GM19372 (cell line): Measurements from ENCODE around the gene PCSK6.

Experiments
- ATAC-seq: cut with Tn5 transposase; IDR thresholded peaks from one replicate; pipeline ENCODE4 v1.9.1; 2021; ENCODE audit warnings: mild to moderate bottlenecking, low read depth, moderate library complexity; ENCODE audit not compliant: unreplicated experiment

The PCSK6 gene

DNA sequence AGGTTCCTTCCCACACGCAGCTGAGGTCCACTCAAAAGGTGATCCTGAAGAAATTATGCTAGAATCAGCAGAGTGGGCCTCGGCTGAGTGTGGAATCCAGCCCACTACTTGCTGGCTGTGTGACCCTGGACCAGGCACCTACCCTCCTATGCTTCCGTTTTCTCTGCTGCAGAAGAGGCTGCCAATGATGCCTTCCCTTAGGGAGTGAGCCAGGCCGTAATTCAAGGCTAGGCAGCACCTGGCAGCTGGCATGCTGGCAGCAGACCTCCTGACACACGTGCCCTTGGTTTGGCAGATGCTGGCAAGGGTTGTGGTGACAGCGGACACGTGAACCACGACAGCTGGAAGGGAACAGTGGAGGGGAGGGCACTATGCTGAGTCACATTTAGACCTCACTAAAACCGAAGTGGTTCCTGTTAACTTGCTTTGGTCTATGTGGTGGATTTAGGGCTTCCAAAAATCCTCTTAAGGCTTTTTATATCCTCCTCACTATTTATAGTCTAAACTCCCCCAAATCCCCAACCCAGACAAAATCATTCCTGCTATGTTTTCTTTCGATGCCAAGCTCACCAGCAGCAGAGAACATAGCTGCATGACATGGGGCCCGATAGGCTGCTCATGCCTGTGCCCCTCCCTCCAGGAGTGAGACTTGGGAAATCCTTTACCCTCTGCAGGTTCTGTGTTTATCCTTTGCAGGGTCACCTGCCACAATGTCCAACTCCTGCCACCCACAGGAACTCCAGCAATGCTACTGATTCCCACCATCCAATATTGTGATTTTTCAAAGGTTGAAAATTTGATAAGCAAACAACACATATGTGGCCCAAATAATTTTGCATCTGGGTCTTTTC, 10.6 kb upstream of the PCSK6 start:
- ATAC-seq: no peak

DNA sequence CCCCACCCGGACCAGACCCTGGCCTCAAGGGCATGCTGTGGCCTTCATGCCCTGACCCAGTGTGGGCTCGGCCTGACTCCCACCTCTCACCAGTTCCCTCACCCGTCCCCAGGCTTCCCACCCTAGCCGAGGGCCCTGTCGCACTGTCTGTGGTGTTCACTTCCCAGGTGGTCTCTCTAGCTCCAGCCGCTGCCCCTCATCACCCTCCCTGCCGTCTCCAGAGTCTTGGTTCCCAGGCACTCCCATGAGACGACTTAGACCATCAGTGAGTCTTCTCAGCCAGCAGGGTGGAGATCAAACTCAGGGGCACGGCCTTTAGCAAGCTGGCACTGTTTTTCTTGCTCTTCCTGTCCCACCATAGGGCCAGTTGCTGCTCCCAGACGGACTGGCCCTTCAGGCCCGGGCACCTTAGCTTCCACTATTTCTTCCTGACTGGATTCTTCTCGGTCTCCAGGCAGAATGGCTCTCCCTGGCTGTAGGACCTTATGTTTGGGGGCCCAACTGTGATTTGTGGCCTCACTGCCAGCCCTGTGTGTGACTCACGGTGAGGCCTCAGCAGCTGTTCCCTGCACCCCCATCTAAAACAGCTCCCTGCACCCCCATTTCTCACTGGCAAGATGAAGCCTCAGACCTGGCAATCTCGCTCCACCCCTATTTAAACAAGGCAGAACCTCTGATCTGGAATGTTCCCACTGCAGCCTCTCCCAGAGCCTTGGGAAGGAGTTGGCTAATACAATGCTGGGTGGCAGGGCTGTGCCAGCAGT, 9.4 kb upstream of the PCSK6 start:
- ATAC-seq: no peak

DNA sequence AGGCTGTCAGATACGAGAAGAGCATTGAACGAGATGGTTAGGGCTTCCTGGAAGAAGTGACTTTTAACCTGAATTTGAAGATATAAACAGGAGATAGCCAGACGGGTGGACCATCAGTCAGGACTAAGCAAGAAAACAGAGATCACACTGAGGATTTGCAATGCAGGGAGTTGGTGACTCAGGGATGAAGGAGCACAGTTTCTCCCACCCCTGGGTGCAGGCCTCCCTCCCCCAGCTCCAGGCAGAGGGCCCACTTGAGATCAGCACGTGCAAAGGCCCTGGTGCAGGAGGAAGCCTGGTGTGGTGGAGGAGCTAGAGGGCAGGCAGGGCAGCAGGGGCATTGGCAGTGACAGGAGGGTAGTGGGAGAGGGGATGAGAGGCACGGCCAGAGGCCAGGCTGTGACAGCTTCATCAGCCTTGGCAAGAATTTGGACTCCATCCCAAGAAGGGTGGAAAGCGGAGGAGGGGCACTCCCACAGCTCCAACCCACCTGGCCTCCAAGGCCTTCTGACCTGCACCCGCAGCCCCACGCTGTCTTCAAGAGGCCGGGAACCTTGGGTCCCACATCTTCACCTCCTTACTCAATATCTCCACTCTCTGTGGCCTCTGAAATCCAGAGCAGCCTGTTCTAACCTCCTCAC, 8.7 kb upstream of the PCSK6 start:
- no peak for ATAC-seq

DNA sequence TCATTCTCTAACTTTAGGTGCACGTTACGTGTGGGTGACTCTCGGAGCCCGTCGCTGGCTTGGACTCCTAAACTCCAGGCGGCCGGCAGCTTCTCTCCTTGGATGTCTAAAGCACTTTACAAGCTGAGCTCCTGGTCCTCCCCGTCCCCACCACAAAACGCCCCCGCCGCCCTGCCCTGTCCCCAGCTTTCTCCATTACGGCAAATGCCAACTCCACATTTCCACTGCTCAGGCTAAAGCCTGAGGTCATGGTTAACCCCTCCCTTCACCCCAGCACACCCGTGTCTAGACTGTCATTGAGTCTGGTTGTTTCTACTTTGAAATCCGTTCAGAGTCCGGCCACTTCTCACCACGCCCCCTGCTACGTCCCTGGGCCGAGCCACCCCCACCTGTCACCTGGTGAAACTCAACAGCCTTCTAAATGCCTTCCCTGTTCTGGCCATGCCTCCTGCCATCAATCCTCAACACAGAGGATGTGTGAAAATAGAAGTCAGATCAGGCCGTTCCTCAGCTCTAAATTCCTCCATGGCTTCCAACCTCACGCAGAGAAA, 8.1 kb upstream of the PCSK6 start:
- no peak for ATAC-seq

DNA sequence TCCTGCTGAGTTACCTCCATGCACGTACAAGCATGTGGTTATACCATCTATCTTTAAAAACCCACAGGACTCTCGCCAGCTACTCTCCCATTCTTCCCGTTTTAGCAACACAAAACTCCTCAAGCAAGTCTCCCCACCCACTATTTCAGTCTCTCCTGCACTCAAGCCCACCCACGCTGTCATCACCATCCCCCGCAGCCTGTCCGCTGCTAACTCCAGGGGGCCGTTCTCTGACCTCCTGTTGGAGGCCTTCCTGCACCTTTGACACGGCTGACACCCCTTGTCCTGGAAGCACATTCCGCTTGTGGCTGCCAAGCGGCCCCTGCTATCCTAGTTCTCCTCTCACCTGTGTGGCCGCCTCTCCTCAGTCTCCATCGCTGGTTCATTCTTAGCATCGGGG, 7.5 kb upstream of the PCSK6 start:
- ATAC-seq: no peak

DNA sequence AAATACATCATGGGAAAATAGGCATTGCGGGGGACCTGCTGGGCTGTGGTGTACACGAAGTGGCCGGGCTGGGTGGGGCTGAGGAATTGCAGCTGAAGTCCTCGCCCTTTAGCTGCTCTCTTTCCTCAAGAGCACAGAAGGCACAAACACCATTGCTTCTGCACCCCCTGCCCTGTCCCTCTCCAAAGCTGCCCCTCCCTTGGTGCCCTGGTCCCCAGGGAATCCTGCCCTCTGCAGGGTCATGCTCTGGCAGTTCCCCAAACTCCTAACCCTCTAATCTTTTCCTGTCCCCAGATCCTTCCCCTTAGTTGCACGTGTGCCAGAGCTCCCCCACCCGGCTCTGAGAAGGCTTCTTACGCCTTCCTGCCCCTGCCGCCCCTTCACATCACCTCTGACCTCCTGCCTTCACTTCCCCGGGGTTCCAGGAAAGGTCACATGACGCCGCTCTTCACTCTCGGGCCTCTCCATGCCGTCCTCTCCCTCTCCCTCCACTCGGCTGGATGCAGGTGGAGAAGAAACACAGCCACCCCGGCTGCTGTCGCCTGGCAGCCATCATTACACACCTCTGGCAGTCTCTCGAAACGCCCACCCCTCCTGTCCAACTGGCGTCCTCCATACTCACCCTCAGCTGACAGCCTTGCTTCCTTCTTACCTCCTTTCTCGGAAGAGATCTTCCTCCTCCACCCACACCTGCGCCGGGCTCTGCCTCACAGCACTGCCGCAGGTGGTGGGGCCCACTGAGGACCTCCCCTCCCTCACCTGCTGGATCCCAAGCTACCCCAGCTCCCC, 6.9 kb upstream of the PCSK6 start:
- no peak for ATAC-seq

DNA sequence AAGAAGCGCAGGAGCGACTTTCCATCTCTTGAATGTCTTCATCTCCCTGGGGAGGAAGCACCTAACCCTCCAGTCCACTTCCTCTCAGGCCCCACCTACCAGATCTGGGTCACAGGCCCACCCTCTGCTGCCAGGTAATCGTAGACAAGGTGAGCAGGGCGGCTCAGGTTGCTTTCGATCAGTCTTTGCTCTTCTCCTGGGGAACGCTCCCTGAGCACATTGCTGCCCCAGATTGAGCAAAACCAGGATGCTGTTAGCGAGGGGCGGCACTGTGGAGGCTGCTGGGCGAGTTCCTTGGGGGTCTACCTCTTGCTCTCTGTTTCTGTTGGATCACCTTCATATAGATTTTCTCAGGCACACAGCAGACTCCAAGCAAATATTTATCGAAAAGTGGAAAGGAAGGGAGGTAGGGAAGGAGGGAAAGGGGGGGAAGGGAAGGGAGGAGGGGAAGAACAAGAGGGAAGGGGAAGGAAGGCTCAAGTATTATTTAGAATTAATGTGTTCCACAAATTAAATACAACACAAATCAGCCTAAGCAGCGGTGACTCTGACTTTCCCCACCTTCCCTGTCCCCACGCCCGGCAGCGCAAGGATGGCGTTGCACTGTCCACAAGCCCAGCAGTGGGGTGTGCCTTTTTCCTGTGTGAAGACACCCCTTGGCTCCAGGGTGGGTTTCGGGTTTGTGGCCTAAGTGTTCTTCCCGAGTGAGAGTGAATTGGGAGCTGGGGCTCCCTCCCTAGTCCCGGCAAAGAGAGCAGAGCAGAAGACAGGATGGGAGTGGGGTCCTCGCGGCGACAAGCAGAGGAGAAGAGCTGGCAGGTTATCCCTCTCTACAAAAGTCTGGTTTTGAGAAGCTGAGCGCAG, 6.1 kb upstream of the PCSK6 start:
- ATAC-seq: no peak

DNA sequence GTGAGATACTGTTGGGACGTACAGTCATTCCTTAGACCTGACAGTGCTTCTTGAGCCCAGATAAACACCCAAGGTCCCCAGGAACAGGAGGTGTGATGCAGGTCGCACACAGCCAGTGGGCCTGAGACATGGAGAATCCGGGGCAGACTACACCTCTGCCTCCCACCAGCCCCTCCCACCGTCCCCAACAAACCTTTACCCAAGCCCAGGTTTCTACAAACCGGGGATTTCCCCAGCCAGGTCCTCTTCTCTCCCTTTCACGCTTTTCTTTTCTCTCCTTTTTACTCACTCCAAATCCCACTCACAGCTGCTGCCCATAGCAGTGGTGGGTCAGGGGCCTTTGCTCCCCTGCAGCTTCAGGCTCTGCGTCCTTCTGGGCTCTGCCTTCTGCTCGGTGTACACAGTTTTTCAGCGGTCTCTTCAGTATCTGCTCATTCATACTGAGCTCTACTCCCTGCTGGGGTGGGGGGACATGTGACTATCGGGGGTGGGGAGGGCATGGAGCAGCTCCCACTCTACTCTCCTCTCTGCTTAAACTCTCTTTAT, 4.8 kb upstream of the PCSK6 start:
- ATAC-seq: no peak

DNA sequence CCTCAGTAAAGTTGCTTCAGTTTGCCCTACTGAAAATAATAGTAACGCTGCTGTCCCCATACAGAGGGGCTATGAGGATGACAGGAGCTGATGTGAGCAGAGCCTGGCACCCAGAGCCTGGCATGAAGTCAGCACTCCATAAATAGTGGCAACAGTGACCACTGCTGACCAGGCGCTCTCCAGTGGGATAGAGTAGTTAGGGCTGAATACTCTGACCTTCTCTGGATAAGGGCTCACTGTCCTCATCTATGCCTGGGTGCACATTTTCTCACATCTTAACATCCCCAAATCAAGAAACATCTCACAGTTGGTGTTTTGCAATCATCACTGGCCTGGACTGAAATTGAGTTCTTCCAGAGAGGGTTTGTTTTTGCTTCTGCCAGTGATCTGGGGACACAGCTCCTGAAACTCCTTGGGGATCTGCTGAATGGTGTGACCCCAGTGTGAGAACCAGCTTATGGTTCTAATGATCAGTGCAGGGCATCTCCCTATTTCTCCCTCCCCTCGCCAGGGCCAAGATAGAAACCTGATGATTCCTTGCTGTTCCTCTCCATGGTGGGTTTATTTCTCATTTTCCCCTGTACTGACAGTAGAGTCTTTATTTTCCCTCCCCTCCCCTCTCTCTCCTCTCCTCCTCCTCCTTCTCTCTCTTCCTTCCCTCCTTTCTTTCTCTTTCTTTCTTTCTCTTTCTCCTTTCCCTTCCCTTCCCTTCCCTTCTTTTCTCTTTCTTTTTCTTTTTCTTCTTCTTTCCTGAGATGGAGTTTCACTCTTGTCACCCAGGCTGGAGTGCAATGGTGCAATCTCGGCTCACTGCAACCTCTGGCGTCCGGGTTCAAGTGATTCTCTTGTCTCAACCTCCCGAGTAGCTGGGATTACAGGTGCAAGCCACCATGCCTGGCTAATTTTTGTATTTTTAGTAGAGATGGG, 3.5 kb upstream of the PCSK6 start:
- ATAC-seq: no peak

DNA sequence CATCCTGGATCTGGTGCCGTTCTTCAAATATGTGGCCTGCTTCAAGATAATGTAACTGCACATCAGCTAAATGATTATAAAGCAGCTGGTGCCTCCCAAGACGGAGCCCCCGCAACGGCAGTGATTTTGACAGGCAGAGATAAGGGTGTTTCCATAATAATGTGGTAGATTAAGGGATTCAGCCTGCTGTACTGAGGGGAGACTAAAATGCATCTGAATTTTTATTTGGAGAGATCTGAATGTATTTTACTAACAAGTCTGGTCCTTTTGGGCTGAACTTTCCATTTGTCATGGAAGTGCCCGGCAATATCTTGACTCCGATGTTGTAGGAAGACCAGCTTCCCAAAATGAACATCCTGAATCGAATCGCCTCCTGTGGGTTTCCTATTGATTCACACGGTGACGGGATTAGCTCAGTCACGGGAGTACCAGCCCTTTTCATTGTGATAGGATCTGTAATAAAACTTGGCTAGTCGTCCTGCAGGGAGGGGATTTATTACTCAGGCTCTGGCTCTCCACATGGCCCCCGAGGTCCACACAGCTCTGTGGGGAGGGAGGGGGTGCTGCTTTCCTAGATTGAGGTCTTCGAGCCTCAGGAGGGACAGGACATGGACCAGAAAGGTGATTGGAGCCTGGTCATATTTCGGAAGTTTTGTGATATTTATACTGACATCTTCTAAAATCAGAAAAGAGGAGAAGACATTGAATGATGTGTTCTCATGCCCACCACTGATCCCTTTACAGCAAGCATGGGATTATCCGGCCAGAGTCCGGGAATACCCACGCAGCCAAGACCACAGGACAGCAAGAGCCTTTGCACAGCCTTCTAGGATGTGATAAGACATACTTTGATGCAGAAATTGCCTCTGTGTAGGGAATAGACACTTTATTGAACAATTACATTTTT, 2.5 kb upstream of the PCSK6 start:
- ATAC-seq: no peak

DNA sequence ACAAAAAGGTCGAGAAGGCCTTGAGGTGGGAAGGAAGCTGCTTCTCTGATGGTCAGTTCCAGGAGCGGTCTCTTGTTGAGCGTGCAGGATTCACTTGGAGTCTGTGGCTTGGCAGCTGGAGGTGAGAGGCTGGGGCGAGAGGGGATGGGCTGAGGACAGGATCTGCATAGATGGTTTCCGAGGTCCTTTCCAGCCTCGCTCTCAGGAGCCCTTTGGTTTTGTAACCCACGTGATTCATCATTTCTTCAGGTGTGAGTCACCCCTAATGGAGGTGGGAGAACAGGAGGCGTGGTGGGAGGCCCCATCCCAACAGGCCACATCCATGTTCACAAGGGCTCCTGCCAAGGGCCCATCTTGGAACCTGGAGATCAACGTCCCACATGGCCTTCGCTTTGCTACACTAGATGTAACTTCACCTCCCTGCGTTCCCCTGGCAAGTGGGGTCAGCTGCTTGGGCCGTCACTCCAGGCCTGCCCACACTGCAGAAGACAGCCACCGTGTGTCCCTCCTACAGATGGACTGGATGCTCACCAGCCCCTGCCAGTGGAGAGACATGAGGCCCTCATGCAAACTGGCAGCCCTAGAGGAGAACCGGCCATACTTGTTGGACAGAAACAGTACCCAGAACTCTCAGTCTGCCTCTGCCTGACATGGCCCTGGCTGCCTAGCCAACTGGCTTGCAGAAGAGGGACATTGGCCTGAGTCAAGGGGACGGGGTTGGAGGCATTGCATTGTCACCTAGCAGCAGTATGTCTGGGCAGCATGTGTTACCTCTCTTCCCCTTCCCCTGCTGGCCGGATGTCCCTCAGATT, 1.6 kb upstream of the PCSK6 start:
- no peak for ATAC-seq

DNA sequence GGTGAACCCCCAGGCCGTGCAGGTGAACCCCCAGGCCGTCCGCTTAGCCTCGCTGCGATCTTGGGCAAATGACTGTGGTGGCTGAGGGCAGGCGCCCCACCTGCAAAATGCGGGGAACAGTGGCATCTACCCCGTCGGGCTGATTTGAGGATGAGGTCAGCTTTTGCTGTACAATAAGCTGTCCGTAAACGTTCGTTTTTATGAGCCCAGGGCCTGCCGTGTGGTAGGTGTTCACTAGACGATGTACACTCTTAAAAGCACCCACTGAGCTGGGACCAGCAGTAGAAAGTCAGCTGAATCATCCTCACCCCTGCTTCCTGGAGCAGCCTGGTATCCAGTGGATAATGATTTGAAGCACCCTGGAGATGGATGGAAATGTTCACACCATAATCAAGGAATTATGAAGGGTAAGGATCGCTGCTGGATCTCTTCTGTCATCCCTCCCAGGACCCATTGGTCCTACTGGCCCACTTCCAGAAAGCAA, 943 bp upstream of the PCSK6 start:
- ATAC-seq: no peak

DNA sequence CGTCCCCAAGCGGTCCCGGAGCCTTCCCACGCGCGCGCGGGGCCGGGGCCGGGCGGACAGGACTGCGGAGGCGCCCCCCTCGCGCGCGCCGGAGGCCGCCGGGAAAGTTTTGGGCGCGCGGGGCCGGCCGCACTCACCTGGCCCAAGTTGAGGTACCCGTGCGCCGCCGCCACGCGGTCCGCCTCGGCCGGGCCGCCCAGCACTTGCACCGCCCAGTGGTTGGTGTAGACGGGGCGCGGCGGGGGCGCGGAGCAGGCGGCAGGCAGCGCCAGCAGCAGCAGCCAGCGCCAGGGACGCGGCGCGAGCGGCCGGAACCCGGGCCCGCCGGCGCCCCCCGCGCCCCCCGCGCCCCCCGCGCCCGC, 289 bp downstream of the PCSK6 start:
- ATAC-seq: peak; percentile 48

DNA sequence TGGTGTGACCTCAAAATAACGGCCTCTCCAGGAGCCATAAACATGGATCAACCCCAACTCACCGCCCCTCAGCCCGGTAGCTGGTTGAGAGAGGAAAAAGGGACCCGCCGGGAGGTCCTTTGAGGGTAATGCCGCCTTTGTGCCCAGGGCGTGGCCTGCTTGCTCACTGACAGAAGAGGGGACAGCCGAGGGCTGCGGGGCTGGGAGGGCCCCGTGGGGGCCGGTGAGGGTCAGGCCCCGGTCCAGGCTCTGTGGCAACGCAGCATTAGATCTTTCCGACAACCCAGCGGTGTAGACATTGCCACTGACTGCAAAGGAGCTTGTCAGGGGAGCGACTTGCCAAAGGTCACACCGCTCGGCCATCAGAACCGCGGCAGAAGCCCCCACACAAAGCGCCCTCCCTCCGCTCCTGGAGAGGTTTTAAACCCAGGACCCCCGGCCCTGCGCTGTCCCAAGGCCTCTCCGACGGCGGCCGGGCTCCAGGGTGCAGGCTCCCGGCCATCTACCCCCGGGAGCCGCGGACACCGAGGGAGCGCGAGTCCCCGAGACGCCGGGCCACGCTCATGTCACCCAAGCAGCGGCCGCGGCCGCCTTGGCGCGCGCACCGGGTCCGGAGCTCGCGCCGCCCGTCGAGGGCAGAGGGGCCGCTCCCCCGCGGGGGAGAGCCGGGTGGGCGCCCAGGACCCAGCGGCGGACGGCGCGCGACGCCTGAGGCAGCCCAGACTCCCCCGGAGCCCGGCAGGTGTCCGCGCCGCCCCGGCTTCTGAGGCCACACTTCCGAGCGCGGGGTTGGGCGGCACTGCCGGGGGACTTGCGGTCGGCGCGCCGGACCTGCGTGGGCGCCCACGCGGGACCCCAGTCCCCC, 975 bp downstream of the PCSK6 start:
- ATAC-seq: no peak
